NT2/D1 (cell line): ENCODE measurements around the gene ARAF.

ENCODE experiments used
- DNase-seq: peaks from one replicate; pipeline ENCODE4 v3.0.0-alpha.2; 2011; ENCODE audit warnings: low read depth, low spot score
- H3K27me3 ChIP-seq: 2 replicates; pipeline ENCODE4 v1.6.0; 2011; ENCODE audit warnings: mild to moderate bottlenecking; ENCODE audit not compliant: insufficient read length, insufficient read depth
- H3K36me3 ChIP-seq: 2 replicates; pipeline ENCODE4 v1.6.1; 2011; ENCODE audit warnings: mild to moderate bottlenecking, low read length, mixed read lengths; ENCODE audit not compliant: insufficient read depth, insufficient read length
- H3K4me1 ChIP-seq: 2 replicates; pipeline ENCODE4 v1.5.1; 2011; ENCODE audit not compliant: insufficient read depth, insufficient read length
- H3K4me3 ChIP-seq: 2 replicates; pipeline ENCODE4 v1.5.1; 2011; ENCODE audit warnings: low read depth; ENCODE audit not compliant: insufficient read length
- H3K9ac ChIP-seq: 2 replicates; pipeline ENCODE4 v1.6.0; 2011; ENCODE audit warnings: low read depth; ENCODE audit not compliant: insufficient read length
- H3K9me3 ChIP-seq: 2 replicates; pipeline ENCODE4 v1.5.1; 2011; ENCODE audit warnings: mild to moderate bottlenecking, low read length; ENCODE audit not compliant: insufficient read depth
- SUZ12 ChIP-seq: IDR thresholded peaks from 2 replicates; pipeline ENCODE4 v1.6.1; 2011; ENCODE audit not compliant: insufficient read length, insufficient read depth; ENCODE audit errors: extremely low read depth
- YY1 ChIP-seq: IDR thresholded peaks from 2 replicates; pipeline ENCODE4 v1.6.1; 2011; ENCODE audit not compliant: insufficient read length, insufficient read depth
- ZNF274 ChIP-seq: IDR thresholded peaks from 2 replicates; pipeline ENCODE4 v1.6.1; 2011; ENCODE audit warnings: mild to moderate bottlenecking, low read depth, low read length

The ARAF gene

DNA sequence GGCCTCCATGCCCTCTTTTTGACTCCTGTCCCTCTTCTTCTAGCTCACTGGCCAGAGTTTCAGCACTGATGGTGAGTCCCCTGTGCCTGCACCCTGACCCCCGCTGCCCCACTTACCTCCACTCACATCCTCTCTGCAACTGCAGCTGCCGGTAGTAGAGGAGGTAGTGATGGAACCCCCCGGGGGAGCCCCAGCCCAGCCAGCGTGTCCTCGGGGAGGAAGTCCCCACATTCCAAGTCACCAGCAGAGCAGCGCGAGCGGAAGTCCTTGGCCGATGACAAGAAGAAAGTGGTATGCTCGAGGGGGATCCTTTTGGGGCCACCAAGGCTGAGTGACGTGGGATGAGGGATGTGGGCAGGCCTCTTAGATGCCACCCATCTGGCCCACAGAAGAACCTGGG is 5.8 kb downstream of the ARAF start:
- H3K36me3 ChIP-seq = peaks cover 95% of the 10 kb centered on the region
- H3K9ac ChIP-seq = no peak overlapping the region
- H3K9me3 ChIP-seq = no peaks in the 10 kb centered on the region
- peaks cover 6% of the 10 kb centered on the region for H3K4me1 ChIP-seq
- no peak overlapping the region for H3K4me3 ChIP-seq
- TF ChIP-seq ZNF274 (no peak), YY1 (no peak), SUZ12 (no peak)
- no peak for DNase-seq
- no peaks in the 10 kb centered on the region for H3K27me3 ChIP-seq

DNA sequence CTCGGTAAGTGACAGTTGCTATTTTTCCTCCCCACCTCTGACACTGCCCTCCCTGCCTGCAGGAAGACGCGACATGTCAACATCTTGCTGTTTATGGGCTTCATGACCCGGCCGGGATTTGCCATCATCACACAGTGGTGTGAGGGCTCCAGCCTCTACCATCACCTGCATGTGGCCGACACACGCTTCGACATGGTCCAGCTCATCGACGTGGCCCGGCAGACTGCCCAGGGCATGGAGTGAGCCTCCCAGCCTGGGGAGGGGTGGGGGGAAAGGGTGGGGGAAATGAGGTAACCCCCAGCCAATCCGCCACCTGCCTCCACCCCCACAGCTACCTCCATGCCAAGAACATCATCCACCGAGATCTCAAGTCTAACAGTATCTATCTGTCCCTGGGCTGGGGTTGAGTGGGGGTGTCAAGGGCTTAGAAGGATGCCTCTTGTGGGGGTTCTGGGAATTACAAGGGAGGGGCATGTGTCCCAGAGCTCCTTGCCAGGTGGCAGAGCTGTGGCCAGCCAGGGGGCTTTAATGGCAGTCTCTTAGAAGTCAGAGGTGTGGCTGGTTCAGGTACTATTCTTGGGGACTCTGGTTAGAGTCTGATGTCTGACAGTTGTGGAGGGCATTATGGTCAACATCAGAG is 7.8 kb downstream of the ARAF start:
- no peak for DNase-seq
- H3K9me3 ChIP-seq = no peaks in the 10 kb centered on the region
- H3K36me3 ChIP-seq = peaks cover 89% of the 10 kb centered on the region
- peaks cover 3% of the 10 kb centered on the region for H3K4me1 ChIP-seq
- no peak for TF ChIP-seq SUZ12
- no peak for TF ChIP-seq ZNF274
- TF ChIP-seq YY1 = no peak
- no peak overlapping the region for H3K9ac ChIP-seq
- H3K27me3 ChIP-seq = no peaks in the 10 kb centered on the region
- H3K4me3 ChIP-seq = no peak overlapping the region

DNA sequence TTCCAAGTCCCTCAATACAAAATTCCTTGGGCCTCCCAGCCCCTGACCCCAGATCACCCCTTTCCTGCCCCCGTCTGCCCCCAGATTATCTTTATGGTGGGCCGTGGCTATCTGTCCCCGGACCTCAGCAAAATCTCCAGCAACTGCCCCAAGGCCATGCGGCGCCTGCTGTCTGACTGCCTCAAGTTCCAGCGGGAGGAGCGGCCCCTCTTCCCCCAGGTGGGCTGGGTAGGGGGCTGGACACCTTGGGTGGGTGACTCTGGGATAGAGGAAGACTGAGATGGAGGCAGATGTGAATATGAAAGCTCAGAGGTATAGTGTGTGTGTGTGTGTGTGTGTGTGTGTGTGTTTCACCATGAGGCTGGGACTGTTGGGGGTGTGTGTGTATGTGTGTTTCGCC is 9.8 kb downstream of the ARAF start:
- H3K9me3 ChIP-seq = no peaks in the 10 kb centered on the region
- no peak overlapping the region for H3K9ac ChIP-seq
- no peak for TF ChIP-seq SUZ12
- no peak for TF ChIP-seq ZNF274
- TF ChIP-seq YY1 = no peak
- H3K36me3 ChIP-seq = peaks cover 72% of the 10 kb centered on the region
- no peaks in the 10 kb centered on the region for H3K27me3 ChIP-seq
- H3K4me3 ChIP-seq = no peak overlapping the region
- H3K4me1 ChIP-seq = peaks cover 7% of the 10 kb centered on the region
- no peak for DNase-seq

DNA sequence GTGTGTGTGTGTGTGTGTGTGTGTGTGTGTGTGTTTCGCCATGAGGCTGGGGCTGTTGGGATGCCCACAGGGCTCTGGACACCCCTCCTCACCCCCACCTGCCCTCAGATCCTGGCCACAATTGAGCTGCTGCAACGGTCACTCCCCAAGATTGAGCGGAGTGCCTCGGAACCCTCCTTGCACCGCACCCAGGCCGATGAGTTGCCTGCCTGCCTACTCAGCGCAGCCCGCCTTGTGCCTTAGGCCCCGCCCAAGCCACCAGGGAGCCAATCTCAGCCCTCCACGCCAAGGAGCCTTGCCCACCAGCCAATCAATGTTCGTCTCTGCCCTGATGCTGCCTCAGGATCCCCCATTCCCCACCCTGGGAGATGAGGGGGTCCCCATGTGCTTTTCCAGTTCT is 10.2 kb downstream of the ARAF start:
- H3K9ac ChIP-seq = no peak overlapping the region
- no peaks in the 10 kb centered on the region for H3K9me3 ChIP-seq
- H3K27me3 ChIP-seq = no peaks in the 10 kb centered on the region
- peaks cover 72% of the 10 kb centered on the region for H3K36me3 ChIP-seq
- TF ChIP-seq YY1 (no peak), SUZ12 (no peak), ZNF274 (no peak)
- DNase-seq = no peak
- H3K4me1 ChIP-seq = peaks cover 7% of the 10 kb centered on the region
- H3K4me3 ChIP-seq = no peak overlapping the region

DNA sequence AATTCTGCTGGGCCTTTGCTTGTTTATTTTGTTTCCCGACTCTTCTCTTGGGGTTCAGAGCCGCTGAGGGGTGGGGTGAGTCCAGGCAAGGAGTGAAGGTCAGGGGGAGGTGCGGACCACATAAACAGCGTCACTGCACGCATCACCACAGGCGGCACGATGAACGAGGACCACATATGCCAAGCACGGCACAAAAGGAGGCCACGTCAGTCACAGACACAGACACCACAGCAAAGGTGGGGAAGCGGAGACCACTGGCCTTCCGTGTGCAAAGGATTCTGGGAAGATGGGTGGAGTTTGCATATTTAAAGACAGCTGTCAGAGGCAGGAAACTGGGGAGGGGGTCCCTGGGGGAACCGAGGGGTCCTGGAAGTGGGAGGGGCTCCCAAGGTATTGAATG is 10.9 kb downstream of the ARAF start:
- H3K36me3 ChIP-seq = peaks cover 66% of the 10 kb centered on the region
- H3K9me3 ChIP-seq = no peaks in the 10 kb centered on the region
- no peak overlapping the region for H3K9ac ChIP-seq
- no peaks in the 10 kb centered on the region for H3K27me3 ChIP-seq
- peaks cover 7% of the 10 kb centered on the region for H3K4me1 ChIP-seq
- no peak overlapping the region for H3K4me3 ChIP-seq
- no peak for DNase-seq
- TF ChIP-seq SUZ12 (no peak), YY1 (no peak), ZNF274 (no peak)

DNA sequence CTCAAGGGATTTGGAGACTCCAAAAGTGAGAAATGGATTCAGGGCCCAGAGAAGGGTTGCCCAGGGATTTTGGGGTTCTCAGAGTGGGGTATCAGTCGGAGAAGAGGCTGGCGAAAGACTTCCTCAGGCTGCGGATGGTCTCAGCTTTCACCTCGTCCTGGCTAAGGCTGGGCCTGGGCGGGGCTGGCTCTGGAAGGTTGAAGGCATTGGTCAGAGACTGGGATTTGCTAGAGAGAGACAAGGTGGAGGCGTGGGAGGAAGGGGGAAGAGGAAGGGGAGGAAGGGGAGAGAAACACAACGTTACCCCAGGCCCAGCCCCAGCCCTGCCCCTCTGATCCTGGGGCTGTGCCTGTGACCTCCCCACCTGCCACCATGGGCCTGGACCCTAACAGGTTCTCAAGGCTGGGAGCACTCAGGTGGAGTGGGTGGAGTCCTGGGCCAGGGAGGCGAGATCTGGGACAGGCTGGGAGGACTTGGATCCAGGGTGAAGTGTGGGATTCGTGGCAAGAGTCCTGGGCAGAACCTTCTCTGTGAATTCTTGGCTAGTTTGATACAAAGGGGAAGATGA is 11.9 kb downstream of the ARAF start:
- no peaks in the 10 kb centered on the region for H3K9me3 ChIP-seq
- peaks cover 56% of the 10 kb centered on the region for H3K36me3 ChIP-seq
- H3K27me3 ChIP-seq = no peaks in the 10 kb centered on the region
- no peak overlapping the region for H3K4me3 ChIP-seq
- TF ChIP-seq SUZ12 = no peak
- no peak for TF ChIP-seq ZNF274
- no peak for TF ChIP-seq YY1
- H3K4me1 ChIP-seq = peaks cover 12% of the 10 kb centered on the region
- peak overlapping the region; percentile 43 for H3K9ac ChIP-seq
- no peak for DNase-seq

DNA sequence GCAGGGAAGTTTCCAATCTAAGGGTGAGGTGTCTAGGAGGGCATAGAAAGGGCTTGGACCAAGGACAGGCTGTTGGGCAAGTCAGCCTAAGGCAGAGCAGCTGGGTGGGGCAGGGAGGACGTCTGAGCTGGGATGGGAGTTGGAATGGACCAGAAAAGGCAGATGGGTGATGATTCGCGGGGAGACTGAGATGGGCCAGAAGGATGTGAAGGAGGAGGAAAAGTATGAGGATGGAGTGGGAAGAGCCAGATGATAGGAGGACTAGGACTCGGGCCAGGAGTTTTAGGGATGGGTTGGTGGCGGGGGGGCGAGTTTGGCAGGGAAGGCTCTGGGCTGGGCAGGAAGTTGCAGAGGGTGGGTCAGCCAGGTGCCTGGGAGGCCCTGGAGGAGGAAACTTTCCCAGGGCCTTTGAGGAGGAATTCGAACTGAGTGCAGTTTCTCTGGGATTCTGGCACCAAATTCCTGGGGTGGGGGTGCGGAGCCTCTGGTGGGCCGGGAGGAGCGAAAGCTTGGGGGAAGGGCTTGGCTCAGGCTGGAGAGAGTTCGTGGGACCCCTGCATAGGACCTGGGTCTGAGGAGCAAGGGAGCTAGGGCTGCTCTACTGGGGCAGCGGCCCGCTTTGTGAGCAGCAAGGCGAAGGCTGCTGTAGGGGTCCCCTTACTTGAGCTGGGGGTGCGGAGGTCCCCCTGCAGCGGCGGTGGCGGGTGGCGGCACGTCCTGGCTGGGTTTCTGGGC is 12.5 kb downstream of the ARAF start:
- peak overlapping the region; percentile 92 for H3K9ac ChIP-seq
- H3K4me3 ChIP-seq = peak overlapping the region; percentile 41

More for the DNA sequence above, 12.5 kb downstream of the ARAF start:
- peak; percentile 81 for DNase-seq
- H3K9me3 ChIP-seq = no peaks in the 10 kb centered on the region
- no peak for TF ChIP-seq SUZ12
- H3K27me3 ChIP-seq = no peaks in the 10 kb centered on the region
- H3K36me3 ChIP-seq = peaks cover 50% of the 10 kb centered on the region
- peaks cover 15% of the 10 kb centered on the region for H3K4me1 ChIP-seq
